Astrocyte of the cerebellum (primary cell): ENCODE results near the gene SLC25A42.

Experiments used
- DNase-seq: peaks from one replicate; pipeline ENCODE4 v3.0.0-alpha.2; 2011; ENCODE audit warnings: low read depth
- H3K4me3 ChIP-seq: 2 replicates; pipeline ENCODE4 v1.5.1; 2011; ENCODE audit warnings: mild to moderate bottlenecking, low read depth, low read length, moderate library complexity
- in situ Hi-C: cut with HindIII; loops from 2 replicates; pipeline ENCODE4 v1.10.0; 2017; ENCODE audit warnings: low sequenced_read_pairs
- TF ChIP-seq, protein P1 (sequence below): IDR thresholded peaks from 2 replicates; pipeline ENCODE4 v1.5.1; 2012; ENCODE audit warnings: low read length, low read depth, moderate library complexity, mild to moderate bottlenecking; ENCODE audit errors: missing control alignments

The SLC25A42 gene

GRCh38 chr19:19083413-19084178, 19.8 kb downstream of the SLC25A42 start:
- in situ Hi-C loops: no loop called here
- no peak for DNase-seq
- TF ChIP-seq, protein P1, sequence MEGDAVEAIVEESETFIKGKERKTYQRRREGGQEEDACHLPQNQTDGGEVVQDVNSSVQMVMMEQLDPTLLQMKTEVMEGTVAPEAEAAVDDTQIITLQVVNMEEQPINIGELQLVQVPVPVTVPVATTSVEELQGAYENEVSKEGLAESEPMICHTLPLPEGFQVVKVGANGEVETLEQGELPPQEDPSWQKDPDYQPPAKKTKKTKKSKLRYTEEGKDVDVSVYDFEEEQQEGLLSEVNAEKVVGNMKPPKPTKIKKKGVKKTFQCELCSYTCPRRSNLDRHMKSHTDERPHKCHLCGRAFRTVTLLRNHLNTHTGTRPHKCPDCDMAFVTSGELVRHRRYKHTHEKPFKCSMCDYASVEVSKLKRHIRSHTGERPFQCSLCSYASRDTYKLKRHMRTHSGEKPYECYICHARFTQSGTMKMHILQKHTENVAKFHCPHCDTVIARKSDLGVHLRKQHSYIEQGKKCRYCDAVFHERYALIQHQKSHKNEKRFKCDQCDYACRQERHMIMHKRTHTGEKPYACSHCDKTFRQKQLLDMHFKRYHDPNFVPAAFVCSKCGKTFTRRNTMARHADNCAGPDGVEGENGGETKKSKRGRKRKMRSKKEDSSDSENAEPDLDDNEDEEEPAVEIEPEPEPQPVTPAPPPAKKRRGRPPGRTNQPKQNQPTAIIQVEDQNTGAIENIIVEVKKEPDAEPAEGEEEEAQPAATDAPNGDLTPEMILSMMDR: no peak
- no peak overlapping the region for H3K4me3 ChIP-seq

DNA sequence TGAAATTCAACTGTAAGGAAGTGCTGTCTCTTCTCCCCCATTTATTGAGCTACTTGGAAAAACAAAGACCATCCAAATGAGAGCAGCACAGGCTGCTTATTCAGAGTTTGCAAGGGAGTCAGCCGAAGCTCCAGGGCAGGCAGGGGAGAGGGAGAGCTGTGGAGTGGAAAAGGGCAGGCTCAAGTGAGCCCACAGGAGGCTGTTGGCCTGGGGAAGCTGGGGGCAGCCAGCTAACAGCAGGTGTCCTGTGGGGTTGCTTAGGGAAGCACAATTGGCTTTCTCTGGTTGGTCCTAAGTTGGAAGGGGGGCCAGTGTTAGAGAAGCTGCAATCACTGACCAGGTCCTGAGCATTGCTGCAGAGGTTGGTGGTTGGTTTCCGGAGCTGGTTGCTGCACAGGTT, 23.9 kb downstream of the SLC25A42 start:
- in situ Hi-C loops: no loop called here
- no peak for DNase-seq
- no peak overlapping the region for H3K4me3 ChIP-seq
- TF ChIP-seq, protein P1: no peak

DNA sequence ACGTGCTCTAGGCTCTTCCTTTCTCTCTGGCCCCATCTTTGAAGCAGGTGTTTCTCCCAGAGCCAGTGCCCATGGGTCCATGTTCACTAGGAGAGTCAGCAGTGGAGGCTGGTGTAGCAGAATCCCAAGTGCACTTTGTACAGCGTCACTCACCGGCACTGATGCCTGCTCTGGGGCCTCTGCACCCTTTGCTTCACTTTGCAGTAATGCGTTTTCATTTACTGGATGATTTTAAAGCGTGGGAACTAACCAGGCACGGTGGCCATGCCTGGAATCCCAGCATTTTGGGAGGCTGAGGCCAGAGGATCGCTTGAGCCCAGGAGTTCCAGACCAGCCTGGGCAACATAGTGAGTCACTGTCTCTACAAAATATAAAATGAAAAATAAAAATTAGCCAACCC, 30.7 kb downstream of the SLC25A42 start:
- in situ Hi-C loops: no loop called here

DNA sequence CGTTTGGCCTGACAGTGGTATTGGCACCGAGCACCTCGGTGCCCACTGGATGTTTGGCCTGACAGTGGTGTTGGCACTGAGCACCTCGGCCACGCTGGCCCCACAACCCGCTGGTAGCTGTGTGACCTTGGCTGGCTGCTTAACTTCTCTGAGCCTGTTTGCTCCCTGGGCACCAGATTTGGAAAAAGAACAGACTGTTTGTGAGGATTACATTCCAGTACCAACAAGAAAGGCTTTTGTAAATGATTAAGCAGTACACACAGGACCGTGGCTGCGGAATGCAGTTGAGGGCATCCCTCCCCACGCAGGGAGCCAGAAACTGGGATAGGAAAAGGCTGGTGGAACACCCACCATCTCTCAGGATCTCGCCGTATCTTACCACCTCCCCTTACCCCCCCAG, 31.9 kb downstream of the SLC25A42 start:
- in situ Hi-C loops: no loop called here
- no peak overlapping the region for H3K4me3 ChIP-seq
- DNase-seq: no peak
- TF ChIP-seq, protein P1: no peak

More for the DNA sequence above, 30.7 kb downstream of the SLC25A42 start:
- TF ChIP-seq, protein P1: no peak
- no peak overlapping the region for H3K4me3 ChIP-seq
- no peak for DNase-seq

- TF ChIP-seq, protein P1: no peak
- H3K4me3 ChIP-seq: no peak overlapping the region
- no peak for DNase-seq
- in situ Hi-C loops: no loop called here
Observed at GRCh38 chr19:19096641-19097627, 33.1 kb downstream of the SLC25A42 start.

DNA sequence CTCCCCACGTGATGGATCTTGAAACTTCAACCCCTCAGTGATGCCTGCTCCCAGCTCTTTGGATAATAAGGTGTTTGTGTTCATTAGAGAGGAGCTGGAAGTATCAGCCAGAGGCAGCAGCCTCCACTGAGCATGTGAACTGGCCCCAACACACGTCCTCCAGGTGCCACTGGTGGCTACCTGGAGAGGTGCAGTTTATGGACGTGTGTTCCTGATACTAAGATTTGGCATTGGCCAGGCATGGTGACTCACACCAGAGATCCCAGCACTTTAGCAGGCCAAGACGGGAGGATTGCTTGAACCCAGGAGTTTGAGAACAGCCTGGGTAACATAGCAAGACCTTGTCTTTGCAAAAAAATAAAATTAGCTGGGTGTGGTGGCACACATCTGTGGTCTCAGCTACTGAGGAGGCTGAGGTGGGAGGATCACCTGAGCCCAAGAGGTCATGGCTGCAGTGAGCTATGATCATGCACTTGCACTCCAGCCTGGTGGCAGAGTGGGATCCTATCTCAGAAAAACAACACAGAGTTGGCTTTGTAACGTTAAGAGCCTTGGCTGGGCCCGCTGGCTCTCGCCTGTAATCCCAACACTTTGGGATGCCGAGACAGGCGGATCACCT, 34.4 kb downstream of the SLC25A42 start:
- TF ChIP-seq, protein P1: no peak
- no peak for DNase-seq
- H3K4me3 ChIP-seq: no peak overlapping the region
- in situ Hi-C loops: no loop called here
